Measurements from ENCODE around the gene TREH. TPM values are rescaled to one million over a fixed set of nuclear protein-coding genes. Genes with fewer than 3 reads are reported as not detected.

TREH gene
- total and polyA plus RNA-seq, 2 experiments from 2014 or later = 0.36 TPM; not detected in 1

DNA sequence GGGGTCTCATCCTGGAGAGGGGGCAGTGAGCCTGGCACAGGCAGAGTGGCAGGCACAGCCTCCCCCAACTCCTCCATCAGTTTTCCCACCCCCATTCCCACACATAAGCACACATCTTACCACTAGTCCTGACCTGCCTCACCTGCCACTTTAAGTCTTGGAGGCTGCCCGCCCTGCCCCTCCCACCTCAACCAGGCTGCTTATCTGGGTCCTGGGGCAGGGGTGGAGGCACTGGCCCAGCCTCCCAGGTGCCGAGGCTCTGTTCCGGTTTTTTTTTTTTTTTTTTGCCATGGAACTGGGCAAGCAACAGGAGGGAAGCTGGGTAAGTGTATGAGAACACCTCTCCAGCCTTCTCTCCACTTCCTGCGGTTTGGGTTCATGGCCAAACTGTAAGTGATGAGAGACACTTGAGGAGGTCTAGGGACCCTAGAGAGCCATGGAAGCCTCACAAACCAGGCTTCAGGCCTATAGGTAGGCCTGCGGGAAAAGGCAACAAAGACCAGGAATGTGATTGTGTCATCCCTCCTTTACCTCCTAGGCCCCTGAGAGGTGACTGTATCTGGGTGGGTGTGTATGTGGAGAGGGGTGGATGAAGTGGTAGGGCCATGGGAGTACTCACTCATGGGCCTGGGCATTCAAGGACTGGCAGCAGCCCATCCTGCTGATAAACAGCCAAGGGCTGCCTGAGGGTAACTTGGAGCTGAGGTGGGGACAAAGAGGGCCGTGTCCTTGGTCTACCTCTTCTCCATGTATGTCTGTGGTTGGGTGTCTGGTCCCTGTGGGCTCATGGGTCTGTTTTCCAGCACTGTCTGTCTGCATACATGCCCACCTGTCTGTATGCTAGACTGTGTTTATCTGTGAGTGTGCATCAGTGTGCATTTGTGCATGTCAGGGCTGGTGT is 49.4 kb downstream of the TREH start:
- Histone ChIP-seq H3K4me1 (ENCODE audit: insufficient read depth) (peaks cover 7% of the 10 kb centered on the region), H3K79me2 (replicated peaks; ENCODE audit: insufficient read depth) (no peaks in the 10 kb centered on the region), H3F3A (replicated peaks; ENCODE audit: low read depth) (peaks cover 4% of the 10 kb centered on the region; the same call in 1 of the 2 replicates), H3K4me2 (no peak overlapping the region), H3K27ac (ENCODE audit: low read depth) (no peak overlapping the region), H3K4me3 (no peak overlapping the region), H4K20me1 (replicated peaks; ENCODE audit: insufficient read depth) (peaks cover 3% of the 10 kb centered on the region; the same call in 1 of the 2 replicates), H3K36me3 (ENCODE audit: insufficient read depth) (peaks cover 10% of the 10 kb centered on the region; the same call in 1 of the 2 replicates), H2AFZ (no peak overlapping the region), H3K27me3 (ENCODE audit: insufficient read depth) (no peaks in the 10 kb centered on the region), H3K9me2 (ENCODE audit: insufficient read depth) (no peaks in the 10 kb centered on the region)
- DNase-seq (ENCODE audit: low spot score) (no peak), ATAC-seq (no peak)
- Mint-ChIP-seq H3K27me3 (ENCODE audit: insufficient read depth, low read depth, poor library complexity) (peaks cover 18% of the 10 kb centered on the region), H3K9me3 (no peaks in the 10 kb centered on the region), H3K4me1 (peaks cover 19% of the 10 kb centered on the region), H3K27ac (no peak overlapping the region), H3K4me3 (no peak overlapping the region), H3K36me3 (ENCODE audit: low read depth) (peaks cover 43% of the 10 kb centered on the region)
- TF ChIP-seq, protein P1, sequence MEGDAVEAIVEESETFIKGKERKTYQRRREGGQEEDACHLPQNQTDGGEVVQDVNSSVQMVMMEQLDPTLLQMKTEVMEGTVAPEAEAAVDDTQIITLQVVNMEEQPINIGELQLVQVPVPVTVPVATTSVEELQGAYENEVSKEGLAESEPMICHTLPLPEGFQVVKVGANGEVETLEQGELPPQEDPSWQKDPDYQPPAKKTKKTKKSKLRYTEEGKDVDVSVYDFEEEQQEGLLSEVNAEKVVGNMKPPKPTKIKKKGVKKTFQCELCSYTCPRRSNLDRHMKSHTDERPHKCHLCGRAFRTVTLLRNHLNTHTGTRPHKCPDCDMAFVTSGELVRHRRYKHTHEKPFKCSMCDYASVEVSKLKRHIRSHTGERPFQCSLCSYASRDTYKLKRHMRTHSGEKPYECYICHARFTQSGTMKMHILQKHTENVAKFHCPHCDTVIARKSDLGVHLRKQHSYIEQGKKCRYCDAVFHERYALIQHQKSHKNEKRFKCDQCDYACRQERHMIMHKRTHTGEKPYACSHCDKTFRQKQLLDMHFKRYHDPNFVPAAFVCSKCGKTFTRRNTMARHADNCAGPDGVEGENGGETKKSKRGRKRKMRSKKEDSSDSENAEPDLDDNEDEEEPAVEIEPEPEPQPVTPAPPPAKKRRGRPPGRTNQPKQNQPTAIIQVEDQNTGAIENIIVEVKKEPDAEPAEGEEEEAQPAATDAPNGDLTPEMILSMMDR (conservative IDR thresholded peaks at IDR 0.05; ENCODE audit: low read depth in 2 of 2) = no peak
- no peak for TF ChIP-seq POLR2AphosphoS5 (IDR thresholded peaks at IDR 0.05; ENCODE audit: low read depth)
- TF ChIP-seq EZH2phosphoT487 (IDR thresholded peaks at IDR 0.05; ENCODE audit: unreplicated experiment) = no peak
- no peak for TF ChIP-seq JUNB (IDR thresholded peaks at IDR 0.05; ENCODE audit: unreplicated experiment)
- no peak for TF ChIP-seq ZNF331 (CRISPR knock-in tag; IDR thresholded peaks at IDR 0.05; ENCODE audit: low read depth)
- TF ChIP-seq CREB1 (CRISPR knock-in tag; IDR thresholded peaks at IDR 0.05; ENCODE audit: low read depth) = no peak
- TF ChIP-seq STAT1 (IDR thresholded peaks at IDR 0.05; ENCODE audit: unreplicated experiment) = no peak
- TF ChIP-seq ZNF114 (CRISPR knock-in tag; IDR thresholded peaks at IDR 0.05) = no peak
- TF ChIP-seq, protein P2, sequence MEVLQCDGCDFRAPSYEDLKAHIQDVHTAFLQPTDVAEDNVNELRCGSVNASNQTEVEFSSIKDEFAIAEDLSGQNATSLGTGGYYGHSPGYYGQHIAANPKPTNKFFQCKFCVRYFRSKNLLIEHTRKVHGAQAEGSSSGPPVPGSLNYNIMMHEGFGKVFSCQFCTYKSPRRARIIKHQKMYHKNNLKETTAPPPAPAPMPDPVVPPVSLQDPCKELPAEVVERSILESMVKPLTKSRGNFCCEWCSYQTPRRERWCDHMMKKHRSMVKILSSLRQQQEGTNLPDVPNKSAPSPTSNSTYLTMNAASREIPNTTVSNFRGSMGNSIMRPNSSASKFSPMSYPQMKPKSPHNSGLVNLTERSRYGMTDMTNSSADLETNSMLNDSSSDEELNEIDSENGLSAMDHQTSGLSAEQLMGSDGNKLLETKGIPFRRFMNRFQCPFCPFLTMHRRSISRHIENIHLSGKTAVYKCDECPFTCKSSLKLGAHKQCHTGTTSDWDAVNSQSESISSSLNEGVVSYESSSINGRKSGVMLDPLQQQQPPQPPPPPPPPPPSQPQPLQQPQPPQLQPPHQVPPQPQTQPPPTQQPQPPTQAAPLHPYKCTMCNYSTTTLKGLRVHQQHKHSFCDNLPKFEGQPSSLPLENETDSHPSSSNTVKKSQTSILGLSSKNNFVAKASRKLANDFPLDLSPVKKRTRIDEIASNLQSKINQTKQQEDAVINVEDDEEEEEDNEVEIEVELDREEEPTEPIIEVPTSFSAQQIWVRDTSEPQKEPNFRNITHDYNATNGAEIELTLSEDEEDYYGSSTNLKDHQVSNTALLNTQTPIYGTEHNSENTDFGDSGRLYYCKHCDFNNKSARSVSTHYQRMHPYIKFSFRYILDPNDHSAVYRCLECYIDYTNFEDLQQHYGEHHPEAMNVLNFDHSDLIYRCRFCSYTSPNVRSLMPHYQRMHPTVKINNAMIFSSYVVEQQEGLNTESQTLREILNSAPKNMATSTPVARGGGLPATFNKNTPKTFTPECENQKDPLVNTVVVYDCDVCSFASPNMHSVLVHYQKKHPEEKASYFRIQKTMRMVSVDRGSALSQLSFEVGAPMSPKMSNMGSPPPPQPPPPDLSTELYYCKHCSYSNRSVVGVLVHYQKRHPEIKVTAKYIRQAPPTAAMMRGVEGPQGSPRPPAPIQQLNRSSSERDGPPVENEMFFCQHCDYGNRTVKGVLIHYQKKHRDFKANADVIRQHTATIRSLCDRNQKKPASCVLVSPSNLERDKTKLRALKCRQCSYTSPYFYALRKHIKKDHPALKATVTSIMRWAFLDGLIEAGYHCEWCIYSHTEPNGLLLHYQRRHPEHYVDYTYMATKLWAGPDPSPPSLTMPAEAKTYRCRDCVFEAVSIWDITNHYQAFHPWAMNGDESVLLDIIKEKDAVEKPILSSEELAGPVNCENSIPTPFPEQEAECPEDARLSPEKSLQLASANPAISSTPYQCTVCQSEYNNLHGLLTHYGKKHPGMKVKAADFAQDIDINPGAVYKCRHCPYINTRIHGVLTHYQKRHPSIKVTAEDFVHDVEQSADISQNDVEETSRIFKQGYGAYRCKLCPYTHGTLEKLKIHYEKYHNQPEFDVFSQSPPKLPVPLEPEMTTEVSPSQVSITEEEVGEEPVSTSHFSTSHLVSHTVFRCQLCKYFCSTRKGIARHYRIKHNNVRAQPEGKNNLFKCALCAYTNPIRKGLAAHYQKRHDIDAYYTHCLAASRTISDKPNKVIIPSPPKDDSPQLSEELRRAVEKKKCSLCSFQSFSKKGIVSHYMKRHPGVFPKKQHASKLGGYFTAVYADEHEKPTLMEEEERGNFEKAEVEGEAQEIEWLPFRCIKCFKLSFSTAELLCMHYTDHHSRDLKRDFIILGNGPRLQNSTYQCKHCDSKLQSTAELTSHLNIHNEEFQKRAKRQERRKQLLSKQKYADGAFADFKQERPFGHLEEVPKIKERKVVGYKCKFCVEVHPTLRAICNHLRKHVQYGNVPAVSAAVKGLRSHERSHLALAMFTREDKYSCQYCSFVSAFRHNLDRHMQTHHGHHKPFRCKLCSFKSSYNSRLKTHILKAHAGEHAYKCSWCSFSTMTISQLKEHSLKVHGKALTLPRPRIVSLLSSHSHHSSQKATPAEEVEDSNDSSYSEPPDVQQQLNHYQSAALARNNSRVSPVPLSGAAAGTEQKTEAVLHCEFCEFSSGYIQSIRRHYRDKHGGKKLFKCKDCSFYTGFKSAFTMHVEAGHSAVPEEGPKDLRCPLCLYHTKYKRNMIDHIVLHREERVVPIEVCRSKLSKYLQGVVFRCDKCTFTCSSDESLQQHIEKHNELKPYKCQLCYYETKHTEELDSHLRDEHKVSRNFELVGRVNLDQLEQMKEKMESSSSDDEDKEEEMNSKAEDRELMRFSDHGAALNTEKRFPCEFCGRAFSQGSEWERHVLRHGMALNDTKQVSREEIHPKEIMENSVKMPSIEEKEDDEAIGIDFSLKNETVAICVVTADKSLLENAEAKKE (CRISPR knock-in tag; IDR thresholded peaks at IDR 0.05) = no peak
- TF ChIP-seq, protein P3, sequence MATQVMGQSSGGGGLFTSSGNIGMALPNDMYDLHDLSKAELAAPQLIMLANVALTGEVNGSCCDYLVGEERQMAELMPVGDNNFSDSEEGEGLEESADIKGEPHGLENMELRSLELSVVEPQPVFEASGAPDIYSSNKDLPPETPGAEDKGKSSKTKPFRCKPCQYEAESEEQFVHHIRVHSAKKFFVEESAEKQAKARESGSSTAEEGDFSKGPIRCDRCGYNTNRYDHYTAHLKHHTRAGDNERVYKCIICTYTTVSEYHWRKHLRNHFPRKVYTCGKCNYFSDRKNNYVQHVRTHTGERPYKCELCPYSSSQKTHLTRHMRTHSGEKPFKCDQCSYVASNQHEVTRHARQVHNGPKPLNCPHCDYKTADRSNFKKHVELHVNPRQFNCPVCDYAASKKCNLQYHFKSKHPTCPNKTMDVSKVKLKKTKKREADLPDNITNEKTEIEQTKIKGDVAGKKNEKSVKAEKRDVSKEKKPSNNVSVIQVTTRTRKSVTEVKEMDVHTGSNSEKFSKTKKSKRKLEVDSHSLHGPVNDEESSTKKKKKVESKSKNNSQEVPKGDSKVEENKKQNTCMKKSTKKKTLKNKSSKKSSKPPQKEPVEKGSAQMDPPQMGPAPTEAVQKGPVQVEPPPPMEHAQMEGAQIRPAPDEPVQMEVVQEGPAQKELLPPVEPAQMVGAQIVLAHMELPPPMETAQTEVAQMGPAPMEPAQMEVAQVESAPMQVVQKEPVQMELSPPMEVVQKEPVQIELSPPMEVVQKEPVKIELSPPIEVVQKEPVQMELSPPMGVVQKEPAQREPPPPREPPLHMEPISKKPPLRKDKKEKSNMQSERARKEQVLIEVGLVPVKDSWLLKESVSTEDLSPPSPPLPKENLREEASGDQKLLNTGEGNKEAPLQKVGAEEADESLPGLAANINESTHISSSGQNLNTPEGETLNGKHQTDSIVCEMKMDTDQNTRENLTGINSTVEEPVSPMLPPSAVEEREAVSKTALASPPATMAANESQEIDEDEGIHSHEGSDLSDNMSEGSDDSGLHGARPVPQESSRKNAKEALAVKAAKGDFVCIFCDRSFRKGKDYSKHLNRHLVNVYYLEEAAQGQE (IDR thresholded peaks at IDR 0.05; ENCODE audit: unreplicated experiment) = no peak
- TF ChIP-seq NANOG (IDR thresholded peaks at IDR 0.05; ENCODE audit: borderline replicate concordance) = no peak
- no peak for TF ChIP-seq EZH2 (IDR thresholded peaks at IDR 0.05; ENCODE audit: low read depth, unreplicated experiment)
- TF ChIP-seq ETS1 (IDR thresholded peaks at IDR 0.05) = no peak
